Lung (tissue), 12 donors: ENCODE data around the gene SSX2IP. TPM values are rescaled to one million over a fixed set of nuclear protein-coding genes. Genes with fewer than 3 reads are reported as not detected.
A peak's percentile ranks its signal among the peaks of the same experiment; 100 is the strongest.
"Not testable (repeated sequence)": the region's sequence is repeated elsewhere in the genome, so short reads cannot be mapped to it uniquely, and the experiment has no call there.

ENCODE experiments used
- ATAC-seq: fragments of 200-7000 bp; cut with Tn5 transposase; one replicate; pipeline ENCODE4 v1.9.1; 2020; ENCODE audit warnings: moderate number of reproducible peaks; ENCODE audit not compliant: insufficient read depth, low FRiP score
- DNase-seq, 3 donors: peaks; one replicate each; pipeline ENCODE4 v3.0.0-alpha.2; 2013 to 2017
- H3K27ac ChIP-seq, 2 donors: one replicate each; pipeline ENCODE4 v1.5.1; 2013; ENCODE audit warnings: mild to moderate bottlenecking in 2 of 2, moderate library complexity in 2 of 2, control low read depth in 1 of 2, inconsistent platforms in 1 of 2, low read depth in 1 of 2, low read length in 1 of 2
- H3K27me3 ChIP-seq, 3 donors: one replicate each; pipeline ENCODE4 v1.5.1; 2013; ENCODE audit warnings: low read length in 2 of 3; ENCODE audit not compliant: control insufficient read depth in 3 of 3, insufficient read depth in 3 of 3
- H3K36me3 ChIP-seq, 4 donors: one replicate each; pipeline ENCODE4 v1.5.1; 2013; ENCODE audit warnings: low read length in 4 of 4, mild to moderate bottlenecking in 1 of 4, moderate library complexity in 1 of 4; ENCODE audit not compliant: control insufficient read depth in 4 of 4, insufficient read depth in 4 of 4
- H3K4me1 ChIP-seq, 5 donors: one replicate each; pipeline ENCODE4 v1.5.1; 2013; ENCODE audit warnings: low read length in 5 of 5, mild to moderate bottlenecking in 2 of 5, moderate library complexity in 1 of 5; ENCODE audit not compliant: control insufficient read depth in 5 of 5, insufficient read depth in 5 of 5
- H3K4me3 ChIP-seq: one replicate; pipeline ENCODE4 v1.5.1; 2013; ENCODE audit warnings: mild to moderate bottlenecking, control low read depth, moderate library complexity
- H3K9ac ChIP-seq, 2 donors: one replicate each; pipeline ENCODE4 v1.5.1; 2013; ENCODE audit warnings: low read length in 2 of 2, control low read depth in 1 of 2; ENCODE audit not compliant: insufficient read depth in 1 of 2
- H3K9me3 ChIP-seq, 4 donors: one replicate each; pipeline ENCODE4 v1.5.1; 2013; ENCODE audit warnings: low read length in 3 of 4, mild to moderate bottlenecking in 1 of 4, moderate library complexity in 1 of 4; ENCODE audit not compliant: control insufficient read depth in 4 of 4, insufficient read depth in 3 of 4
- WGBS, 2 donors: extraction: QIAGEN DNeasy Blood & Tissue Kit; methylation state at CpG; one replicate each; pipeline ENCODE4 v1.1.7; 2013; 5-methylcytosine and 5-hydroxymethylcytosine counted together
- polyA plus RNA-seq, 2 donors: library from polyadenylated mRNA; stranded (reverse); fragments of 200-250 nt; gene quantifications; one replicate each; pipeline ENCODE4 v1.2.1, GENCODE V29; 2013
- total RNA-seq, 2 donors: library from RNA; depleted of rRNA in 1 of 2; stranded (reverse); fragments of >200 nt in 1 of 2; gene quantifications; one replicate each; pipeline ENCODE4 v1.2.1, GENCODE V29; 2014 to 2021
- TF ChIP-seq, protein P1 (sequence below): IDR thresholded peaks from 2 replicates; pipeline ENCODE4 v1.5.1; 2012; ENCODE audit warnings: mild to moderate bottlenecking; ENCODE audit errors: control extremely low read depth, extremely low read depth
- donor health status: control.
- donor health status: control.
- donor health status: Bipolar disorder and iron deficiency.
- donor health status: healthy.
- donor health status: DM: yes; HTN: yes; CAD: no.

SSX2IP gene
- total and polyA plus RNA-seq, 4 donors, result 2.7 to 12.1 (median 5.1) TPM

DNA sequence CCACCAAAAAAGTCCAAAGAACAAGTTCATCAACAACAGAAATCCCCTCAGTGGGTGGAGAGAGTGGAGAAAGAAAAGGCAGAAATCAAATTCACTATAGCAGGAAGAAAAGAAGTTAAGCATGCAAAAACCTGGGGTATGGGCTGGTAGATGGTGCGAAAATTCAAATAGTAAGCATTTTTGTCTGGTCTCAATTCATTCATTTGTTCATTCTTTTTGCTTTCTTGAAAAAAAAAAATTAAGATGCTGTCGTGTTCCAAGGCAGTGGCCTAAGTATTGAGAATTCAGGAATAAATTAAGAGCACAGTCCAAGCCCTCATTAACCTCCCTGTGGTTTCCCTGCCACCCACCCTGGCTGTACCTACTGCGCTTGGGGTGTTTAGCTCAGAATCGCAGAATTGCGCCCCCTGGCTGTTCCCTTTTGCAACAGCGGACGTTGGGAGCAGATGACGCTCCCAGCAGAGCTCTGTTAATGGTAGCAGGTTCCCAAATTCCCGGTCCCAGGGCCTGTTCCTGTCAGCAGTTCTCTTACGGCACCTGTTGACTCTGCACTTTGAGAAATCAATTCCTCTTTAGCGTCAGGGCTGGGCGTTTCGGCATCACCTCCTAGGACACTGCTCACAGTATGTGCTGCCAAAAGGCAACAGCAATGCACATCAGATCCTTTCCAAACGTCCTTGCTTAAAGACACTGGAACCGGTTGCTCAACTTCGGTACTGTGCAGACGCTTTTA, 34.0 kb upstream of the SSX2IP start:
- no peak overlapping the region for H3K4me3 ChIP-seq
- H3K36me3 ChIP-seq, result no peaks in the 10 kb centered on the region
- no peak overlapping the region for H3K27ac ChIP-seq
- WGBS, 2 donors, result 71 to 72% methylated on average over 17 of the region's 17 CpGs
- TF ChIP-seq, protein P1, sequence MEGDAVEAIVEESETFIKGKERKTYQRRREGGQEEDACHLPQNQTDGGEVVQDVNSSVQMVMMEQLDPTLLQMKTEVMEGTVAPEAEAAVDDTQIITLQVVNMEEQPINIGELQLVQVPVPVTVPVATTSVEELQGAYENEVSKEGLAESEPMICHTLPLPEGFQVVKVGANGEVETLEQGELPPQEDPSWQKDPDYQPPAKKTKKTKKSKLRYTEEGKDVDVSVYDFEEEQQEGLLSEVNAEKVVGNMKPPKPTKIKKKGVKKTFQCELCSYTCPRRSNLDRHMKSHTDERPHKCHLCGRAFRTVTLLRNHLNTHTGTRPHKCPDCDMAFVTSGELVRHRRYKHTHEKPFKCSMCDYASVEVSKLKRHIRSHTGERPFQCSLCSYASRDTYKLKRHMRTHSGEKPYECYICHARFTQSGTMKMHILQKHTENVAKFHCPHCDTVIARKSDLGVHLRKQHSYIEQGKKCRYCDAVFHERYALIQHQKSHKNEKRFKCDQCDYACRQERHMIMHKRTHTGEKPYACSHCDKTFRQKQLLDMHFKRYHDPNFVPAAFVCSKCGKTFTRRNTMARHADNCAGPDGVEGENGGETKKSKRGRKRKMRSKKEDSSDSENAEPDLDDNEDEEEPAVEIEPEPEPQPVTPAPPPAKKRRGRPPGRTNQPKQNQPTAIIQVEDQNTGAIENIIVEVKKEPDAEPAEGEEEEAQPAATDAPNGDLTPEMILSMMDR, result no peak
- H3K9ac ChIP-seq, result no peak overlapping the region
- no peaks in the 10 kb centered on the region for H3K27me3 ChIP-seq
- H3K4me1 ChIP-seq, result peaks cover 0 to 36% (median 13%) of the 10 kb centered on the region in 5 donors
- DNase-seq (no peak), ATAC-seq (no peak)
- no peaks in the 10 kb centered on the region for H3K9me3 ChIP-seq

GRCh38 chr1:84722794-84723193, 32.5 kb upstream of the SSX2IP start:
- DNase-seq (peak in 2 of 3 donors; percentile 52 to 73), ATAC-seq (no peak)
- no peaks in the 10 kb centered on the region for H3K27me3 ChIP-seq
- TF ChIP-seq, protein P1, result no peak
- 81 to 83% methylated on average over 3 of the region's 3 CpGs for WGBS, 2 donors
- no peak overlapping the region for H3K4me3 ChIP-seq
- no peak overlapping the region for H3K9ac ChIP-seq
- H3K9me3 ChIP-seq, result no peaks in the 10 kb centered on the region
- no peaks in the 10 kb centered on the region for H3K36me3 ChIP-seq
- no peak overlapping the region for H3K27ac ChIP-seq
- H3K4me1 ChIP-seq, result peaks cover 0 to 44% (median 18%) of the 10 kb centered on the region in 5 donors

GRCh38 chr1:84721872-84722271, 31.6 kb upstream of the SSX2IP start:
- WGBS, 2 donors, result 63 to 66% methylated on average over 2 of the region's 2 CpGs
- H3K27me3 ChIP-seq, H3K9me3 ChIP-seq, H3K9ac ChIP-seq, ATAC-seq, H3K4me3 ChIP-seq, H3K36me3 ChIP-seq, H3K27ac ChIP-seq, DNase-seq: not testable (repeated sequence)
- peaks cover 0 to 41% (median 18%) of the 10 kb centered on the region in 5 donors for H3K4me1 ChIP-seq

- H3K27ac ChIP-seq, result no peak overlapping the region
- 88 to 92% methylated on average over 2 of the region's 2 CpGs for WGBS, 2 donors
- DNase-seq (no peak), ATAC-seq (no peak)
- peaks cover 0 to 35% (median 18%) of the 10 kb centered on the region in 5 donors for H3K4me1 ChIP-seq
- H3K4me3 ChIP-seq, result no peak overlapping the region
- no peaks in the 10 kb centered on the region for H3K36me3 ChIP-seq
- TF ChIP-seq, protein P1, result no peak
- no peaks in the 10 kb centered on the region for H3K27me3 ChIP-seq
- H3K9me3 ChIP-seq, result no peaks in the 10 kb centered on the region
- H3K9ac ChIP-seq, result no peak overlapping the region
Measured at GRCh38 chr1:84721152-84721551, 30.9 kb upstream of the SSX2IP start.
